ENCODE results near the gene APH1B.

The APH1B gene

DNA sequence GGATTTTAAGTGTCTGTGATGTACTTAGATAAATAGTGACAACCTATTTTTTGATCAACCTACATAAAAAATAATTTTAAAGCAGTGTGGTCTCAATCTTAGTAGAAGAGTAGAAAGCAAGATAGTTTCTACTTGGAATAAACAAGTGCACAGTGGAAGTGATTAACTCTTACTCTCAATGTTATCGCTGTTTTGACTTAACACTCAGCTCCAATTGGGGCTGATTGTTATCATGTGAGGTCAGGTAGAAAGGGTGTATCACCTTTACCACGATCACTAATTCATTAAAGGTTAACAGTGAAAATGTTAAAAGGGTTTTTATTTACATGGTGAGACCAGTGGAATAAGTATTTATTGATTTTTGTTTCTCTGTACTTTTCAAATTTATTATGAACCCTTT, 22.4 kb upstream of the APH1B start:
- no peak for DNase-seq

DNA sequence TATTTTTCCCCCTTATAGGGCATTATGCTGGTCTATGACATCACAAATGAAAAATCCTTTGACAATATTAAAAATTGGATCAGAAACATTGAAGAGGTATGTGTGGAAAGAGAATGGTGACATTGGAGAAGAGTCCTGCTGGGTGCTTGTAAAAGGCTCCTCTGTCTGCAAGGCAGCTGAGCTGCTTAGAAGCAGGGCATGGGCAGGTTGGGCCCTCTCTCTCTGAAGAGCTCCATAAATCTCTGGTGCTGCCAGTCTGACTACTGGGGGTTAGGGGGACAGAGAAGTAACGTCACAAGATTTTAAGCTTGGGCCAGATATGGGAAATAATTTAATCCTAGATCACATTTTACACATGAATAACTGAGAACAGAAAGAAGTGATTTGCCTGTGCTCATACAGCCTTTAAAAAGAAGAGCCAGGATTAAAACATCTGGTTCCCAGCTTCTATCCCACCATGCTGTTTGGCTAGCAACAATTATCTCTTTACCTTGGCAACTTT, 21.9 kb upstream of the APH1B start:
- no peak for DNase-seq

DNA sequence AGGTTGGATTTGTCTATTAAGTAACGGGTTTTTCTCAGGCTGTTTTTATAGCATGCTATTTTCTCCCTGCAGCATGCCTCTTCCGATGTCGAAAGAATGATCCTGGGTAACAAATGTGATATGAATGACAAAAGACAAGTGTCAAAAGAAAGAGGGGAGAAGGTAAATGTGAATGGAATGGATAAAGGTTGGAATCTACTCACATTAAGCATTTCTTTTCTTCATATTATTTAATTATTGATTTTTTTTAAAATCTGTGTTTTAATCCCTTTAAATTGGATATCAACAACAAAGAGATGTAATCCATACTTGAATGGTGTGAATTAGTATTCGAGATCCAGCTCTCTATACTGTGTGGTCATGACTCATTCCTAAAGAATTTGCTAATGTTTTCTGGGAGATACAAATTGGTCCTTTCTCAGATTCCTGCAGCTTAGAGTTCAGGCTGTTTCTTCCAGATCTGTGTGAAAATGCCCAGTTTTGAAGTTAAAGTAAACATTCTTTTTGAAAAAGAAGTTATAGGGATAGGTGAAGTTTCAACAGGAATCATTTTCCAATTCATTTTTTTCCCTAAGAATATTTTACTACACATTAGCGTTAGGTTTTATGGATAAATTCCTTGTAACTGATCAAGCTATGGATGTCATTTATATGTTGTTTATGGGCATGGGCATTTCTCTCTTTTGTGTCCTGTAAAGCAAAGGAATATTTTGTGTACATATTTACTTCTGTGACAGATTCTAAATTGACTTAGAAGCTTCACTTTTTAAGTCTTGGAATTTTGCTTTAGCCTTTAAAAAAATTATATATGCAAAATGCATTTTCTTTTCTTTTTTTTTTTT, 20.8 kb upstream of the APH1B start:
- no peak for DNase-seq

DNA sequence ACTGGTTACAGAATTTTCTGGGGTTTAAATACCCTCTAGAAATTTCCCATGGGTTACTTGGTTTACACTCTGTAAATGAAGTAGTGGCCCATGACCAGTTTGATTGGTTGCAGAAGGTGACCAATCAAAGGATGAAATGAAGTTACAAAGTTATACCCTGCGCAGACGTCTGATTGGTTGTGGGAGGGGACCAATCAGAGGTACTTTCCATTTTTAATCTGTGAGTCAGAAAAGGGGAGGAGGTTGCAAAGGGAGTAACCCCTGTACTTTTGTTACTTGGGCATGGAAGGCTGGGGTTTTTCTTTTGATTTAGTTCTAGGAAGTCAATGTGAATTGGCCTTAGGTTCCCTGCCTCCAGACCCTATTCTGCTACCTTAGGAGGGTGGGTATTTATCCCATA, 18.7 kb upstream of the APH1B start:
- no peak for DNase-seq

DNA sequence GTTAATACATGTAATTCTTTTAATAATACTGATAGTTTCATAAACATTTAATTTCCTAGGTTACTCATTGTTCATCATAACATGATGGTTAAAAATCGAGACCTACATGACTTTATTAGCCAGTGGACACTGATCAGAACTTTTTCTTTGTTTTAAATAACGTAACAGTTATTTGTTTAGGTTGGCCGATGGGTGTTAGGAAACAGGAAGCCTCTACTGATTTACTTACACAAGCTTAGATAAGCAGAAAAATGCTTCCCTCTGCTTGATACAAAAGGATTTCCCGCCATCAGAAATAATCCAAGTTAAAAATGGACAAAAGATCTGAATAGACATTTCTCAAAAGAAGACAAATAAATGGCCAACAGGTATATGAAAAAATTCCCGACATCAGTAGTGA, 16.6 kb upstream of the APH1B start:
- no peak for DNase-seq

DNA sequence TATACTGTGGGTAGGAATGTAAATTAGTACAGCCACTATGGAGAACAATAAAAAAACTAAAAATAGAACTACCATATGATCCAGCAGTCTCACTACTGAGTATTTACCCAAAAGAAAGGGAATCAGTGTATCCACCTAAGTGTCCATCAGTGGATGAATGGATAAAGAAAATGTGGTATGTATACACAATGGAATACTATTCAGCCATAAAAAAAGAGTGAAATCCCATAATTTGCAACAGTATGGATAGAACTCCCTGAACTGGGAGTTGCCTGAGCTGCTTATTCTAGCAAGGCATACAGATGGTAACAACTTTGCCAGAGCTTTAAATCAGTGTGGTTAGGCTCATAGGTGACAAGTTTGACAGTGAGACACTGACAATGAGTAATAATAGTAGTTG, 16.1 kb upstream of the APH1B start:
- no peak for DNase-seq

DNA sequence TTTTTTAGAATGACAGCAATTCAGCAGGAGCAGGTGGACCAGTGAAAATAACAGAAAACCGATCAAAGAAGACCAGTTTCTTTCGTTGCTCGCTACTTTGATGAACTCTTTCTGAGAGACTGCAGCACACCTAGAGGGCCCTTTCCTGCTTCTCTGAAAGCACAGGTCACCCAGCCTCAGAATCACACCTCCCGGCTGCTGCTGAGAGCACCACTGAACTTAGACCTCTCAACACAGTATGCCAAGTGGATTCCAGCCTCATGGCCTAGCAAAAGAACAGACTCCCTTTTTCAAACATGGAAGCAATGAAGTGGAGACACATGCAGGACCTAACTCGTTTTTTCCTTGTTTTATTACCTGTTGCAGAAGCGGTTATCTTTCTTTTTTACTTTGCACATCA, 13.9 kb upstream of the APH1B start:
- no peak for DNase-seq

DNA sequence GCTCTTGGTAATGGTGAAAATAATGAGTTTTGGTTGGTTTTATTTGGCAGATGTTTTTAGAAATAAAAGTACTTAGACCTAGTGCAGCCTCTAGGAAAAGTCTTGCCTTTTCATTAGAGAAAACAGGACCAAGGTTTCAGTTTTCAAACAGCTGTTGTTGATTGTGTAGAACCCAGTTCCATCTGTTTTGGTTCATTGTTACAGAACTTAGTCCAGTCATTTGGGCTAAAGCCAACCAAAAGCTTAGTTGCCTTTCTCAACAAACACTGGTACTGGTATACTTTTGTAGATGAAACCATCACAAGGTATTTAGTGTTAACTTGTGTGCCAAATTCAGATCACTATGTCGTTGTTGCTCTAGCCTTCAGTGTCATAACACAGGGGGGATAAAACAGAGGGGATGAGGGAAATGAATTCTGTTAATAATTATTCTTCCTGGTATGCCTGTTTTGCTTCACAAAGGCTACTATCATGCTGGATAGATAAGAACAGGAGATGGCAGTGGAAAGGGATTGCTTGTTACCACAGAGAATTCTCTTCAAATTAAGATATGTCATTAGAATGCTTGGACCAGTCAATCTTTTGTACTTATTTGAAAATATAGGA, 12.6 kb upstream of the APH1B start:
- DNase-seq = no peak

DNA sequence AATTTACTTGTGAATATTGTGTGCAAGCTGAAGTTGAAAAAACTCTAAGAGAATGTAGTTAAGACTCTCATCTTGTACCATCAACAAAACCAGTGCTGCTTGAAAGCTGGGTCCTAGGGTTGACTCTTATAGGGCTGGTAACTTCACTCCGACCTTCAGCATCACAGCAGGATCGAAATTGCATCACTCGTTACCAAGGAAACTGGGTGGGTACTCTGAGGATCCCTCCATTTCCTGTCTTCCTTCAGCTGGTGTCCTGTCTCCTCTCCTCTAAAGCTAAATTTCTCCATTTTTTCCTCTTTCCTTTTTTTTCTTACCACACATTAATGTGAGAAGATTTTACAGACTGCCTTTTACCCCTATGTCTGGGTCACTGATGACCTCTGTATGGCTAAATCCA, 3.0 kb upstream of the APH1B start:
- no peak for DNase-seq

DNA sequence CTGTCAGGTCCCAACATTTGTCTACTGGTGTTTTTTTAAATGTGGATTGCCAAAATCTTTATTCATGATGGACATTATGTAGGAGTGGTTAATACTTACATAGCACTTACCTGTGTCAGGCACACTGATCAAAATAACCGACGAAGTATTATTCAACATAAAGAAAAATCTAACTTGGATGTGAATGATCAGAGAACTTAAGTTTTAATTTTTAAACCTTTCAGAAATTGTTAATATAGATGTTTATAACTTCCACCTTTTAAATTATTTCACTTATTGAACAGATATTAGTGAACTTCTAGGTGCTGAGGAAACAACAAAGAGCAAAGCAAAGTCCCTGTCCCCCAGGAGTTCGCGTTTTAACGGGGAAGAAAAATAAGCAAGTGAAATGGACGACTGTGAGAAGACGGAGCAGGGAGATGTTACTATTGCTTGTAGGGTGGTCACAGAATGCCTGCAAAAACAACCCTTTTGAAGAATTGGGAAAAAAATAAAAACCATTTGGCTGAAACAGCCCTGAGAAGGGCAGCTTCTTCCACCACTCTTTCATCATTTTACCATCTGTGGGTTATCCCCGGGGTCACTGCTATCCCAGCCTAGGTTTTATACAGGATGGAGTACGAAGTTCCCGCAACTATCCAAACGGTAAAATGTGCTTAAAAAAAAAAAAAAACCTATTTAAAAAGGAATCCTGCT, 915 bp upstream of the APH1B start:
- no peak for DNase-seq

DNA sequence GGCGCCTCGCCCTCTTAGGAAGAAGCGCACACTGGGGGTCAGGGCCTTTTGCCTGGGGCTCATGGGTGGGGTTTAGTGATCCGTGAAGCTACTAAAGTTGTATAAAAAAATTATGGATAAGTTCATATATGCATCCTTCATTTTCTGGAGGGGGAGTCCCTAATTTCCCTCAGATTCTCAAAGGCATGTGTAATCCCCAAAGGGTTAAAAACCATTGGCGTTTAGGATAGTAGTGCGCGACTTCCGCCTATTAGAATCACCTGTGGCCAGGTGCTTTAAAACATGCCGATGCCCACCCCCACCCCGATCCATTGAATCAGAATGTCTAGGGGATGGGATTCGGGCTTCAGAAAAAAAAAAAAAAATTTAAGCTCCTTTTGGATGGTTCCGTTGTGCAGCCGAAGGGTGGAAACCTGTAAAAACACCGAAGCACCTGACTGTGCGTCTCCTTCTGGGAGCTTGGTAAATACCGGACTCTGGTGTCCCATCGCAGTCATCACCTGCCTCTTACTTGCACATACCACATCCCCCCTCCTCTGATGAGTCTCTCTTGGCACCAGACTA, 570 bp downstream of the APH1B start:
- DNase-seq = no peak

DNA sequence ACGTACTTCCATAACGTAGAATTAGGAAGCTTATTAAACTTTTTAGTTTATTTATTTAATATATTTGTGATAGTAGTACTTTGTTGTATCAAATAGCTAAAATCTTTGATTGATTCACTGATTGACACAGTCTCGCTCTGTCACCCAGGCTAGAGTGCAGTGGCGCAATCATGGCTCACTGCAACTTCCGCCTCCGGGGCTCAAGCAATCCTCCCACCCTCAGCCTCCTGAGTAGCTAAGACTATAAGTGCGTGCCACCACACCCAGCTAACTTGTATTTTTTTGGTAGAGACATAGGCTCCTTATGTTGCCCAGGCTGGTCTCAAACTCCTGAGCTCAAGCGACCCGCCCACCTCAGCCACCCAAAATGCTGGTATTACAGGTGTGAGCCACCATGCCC, 5.7 kb downstream of the APH1B start:
- DNase-seq = no peak

DNA sequence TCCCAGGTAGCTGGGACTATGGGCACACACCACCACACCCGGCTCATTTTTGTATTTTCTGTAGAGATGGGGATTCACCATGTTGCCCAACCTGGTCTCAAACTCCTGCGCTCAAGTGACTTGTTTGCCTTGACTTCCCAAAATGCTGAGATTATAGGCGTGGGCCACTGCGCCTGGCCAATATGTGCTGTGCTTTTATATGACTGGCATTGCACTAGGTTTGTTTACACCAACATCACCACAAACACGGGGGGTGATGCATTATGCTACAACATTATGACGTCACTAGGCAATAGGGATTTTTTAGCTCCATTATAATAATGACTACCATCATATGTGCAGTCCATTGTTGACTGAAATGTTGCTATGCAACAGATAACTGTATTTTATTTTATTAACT, 6.9 kb downstream of the APH1B start:
- no peak for DNase-seq

DNA sequence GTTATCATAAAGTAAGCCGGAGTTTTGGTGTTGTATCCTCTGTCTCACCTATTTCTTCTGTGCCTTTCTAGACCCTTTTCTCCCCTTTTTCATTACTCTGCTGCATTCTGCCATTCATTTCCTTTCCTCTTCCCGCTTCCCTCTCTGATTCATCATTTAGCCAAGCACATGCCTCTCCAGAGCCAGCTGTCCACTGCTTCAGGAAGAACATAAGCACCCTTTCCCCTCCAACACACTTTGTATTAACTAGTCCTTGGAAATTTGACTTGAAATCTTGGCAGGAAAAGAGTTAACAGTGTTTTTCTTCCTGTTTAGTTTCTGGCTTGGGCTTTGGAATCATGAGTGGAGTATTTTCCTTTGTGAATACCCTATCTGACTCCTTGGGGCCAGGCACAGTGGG, 9.7 kb downstream of the APH1B start:
- DNase-seq = no peak

DNA sequence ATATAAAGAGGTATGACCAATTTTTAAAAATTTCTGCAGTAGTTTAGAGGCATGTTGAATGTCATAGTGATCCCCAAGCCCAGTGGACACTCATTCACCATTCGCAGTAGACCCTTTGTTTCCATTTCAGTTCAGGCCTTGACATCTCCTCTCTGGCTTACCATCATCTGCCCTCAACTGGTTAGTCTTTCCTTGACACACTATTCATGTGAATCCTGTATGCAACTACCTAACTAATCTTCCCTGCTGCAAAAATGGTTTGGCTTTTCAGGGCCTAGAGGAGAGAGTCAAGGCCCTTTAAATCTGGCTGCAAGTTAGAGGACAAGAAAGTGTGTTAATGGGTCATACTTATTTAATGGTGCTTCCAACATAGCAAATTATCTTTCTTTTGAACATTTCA, 10.9 kb downstream of the APH1B start:
- DNase-seq = no peak

DNA sequence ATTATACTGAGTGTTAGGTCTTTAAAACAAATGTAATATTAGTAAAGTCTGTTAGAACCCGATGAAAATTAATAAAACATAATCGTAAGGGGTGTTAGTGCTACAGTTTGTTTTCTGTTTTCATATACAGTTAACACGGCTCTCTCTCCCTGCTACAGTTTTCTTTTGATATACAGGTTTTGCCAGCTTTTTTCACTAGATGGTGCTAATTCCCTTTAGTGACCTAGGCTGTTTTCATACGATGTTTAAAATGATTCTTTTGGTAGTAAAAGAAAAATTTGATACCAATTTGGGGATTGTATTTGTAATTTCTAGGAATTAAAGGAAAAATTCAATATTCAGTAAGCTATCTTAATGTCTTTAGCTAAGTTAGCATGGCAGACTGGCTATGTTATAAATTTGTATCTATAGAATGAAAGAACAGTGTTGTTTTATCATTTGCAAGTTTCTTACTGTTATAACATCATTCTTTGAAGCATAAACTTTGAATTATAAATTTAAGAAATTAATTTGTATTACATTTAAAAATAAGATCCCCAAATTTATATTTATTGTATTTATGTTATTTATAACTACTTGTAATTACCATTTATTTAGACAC, 11.5 kb downstream of the APH1B start:
- DNase-seq = no peak

DNA sequence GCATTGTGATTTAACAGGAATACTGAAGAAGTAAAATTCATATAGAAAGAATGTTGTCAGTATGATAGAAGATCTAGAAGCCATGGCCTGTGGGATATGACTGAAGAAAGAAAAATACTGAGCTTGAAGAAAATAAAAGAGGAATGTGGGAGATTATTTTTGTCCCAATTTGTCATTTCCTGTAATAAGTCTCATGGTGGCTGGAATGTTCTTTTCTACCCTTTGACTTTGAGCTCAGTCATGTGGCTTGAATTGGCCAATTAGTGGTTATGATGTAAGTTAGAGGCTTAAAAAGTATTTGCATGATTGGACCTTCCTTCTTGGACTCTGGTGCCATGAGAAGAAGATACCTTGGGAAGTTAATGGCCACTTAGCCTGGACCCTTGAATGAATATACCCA, 14.1 kb downstream of the APH1B start:
- no peak for DNase-seq

DNA sequence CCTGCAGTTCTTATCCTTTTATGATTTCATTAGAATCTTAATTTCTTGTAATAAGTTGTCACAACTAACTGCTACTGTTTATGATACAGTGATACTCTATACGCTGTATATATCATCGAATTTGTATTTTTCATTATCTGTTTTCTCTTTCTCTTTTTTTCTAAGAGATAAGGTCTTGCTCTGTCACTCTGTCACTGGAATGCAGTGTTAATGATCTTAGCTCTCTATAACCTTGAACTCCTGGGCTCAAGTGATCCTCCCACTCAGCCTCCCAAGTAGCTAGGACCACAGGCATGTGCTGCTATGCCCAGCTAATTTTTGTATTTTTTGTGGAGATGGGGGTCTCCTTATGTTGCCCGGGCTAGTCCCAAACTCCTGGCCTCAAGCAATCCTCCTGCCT, 14.8 kb downstream of the APH1B start:
- DNase-seq = no peak

DNA sequence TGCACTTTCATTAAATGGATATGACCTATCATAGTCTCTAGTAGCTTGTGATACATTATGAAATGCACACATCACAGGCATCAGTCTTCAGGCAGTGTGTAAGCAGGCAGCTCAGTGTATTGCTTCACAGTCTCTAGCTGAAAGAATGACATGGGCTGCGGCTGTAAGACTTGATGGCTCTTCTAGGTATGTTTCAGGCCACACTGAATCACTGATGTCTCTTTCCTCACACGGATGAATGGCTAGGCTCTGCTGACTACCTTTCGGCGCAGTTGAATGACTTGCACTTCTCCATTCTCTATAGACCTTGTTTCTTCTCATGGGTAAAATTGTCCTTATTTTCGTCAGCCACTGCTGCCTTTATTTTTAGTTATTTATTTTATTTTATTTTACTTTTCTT, 15.4 kb downstream of the APH1B start:
- DNase-seq = no peak

DNA sequence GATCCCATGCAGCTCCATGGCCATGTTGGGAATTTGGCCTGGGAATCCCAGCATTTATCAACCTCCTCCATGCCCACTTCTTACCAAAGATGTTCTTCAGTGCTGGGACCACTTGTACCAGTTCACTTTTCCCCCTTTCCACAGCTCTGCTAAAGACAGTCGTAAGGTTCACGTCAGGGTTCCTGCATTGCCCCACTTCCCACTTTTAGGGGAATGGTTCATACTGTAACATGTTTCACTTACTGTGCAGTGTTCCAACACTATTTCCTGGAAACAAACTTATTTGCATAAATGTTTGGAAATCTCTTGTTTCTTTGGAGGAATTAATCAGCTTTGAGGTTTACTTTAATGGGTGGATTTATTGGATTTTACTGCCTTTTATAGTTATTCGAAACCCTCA, 17.0 kb downstream of the APH1B start:
- no peak for DNase-seq

DNA sequence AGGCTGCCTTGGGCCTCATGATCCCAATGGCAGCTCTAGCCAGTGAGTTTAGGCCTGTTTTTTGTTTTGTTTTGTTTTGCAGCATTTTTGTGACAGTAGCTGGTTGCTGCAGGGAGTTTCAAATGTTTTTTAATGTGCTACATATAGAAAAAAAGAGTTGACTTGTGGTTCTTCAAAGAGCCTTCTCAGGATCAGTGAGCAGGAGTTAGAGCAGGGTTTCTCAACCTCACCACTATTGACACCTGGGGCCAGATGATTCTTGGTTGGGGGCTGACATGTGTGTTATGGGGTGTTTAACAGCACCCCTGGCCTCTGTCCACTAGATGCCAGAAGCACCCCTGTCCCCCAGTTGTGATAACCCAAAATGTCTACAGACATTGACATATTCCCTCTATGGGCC, 17.9 kb downstream of the APH1B start:
- DNase-seq = no peak

DNA sequence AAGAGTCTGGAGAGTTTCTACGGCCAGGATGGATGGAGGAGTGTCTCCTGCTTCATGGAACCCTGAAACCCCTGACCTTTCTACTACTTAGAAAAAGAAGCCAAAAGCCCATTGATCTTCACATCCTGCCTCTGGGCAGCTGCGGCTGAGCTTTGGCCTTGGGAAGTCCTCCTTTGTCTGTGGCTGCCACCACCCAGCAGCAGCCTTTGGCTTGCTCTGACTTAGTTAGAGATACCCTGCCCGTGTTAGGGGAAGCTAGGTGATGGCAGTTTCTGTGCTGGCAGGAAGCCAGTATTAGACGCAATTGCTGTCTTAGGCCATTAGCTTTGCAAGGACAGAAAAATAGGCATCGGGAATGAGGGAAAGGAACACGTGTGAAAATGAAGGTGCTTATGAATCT, 18.8 kb downstream of the APH1B start:
- no peak for DNase-seq

DNA sequence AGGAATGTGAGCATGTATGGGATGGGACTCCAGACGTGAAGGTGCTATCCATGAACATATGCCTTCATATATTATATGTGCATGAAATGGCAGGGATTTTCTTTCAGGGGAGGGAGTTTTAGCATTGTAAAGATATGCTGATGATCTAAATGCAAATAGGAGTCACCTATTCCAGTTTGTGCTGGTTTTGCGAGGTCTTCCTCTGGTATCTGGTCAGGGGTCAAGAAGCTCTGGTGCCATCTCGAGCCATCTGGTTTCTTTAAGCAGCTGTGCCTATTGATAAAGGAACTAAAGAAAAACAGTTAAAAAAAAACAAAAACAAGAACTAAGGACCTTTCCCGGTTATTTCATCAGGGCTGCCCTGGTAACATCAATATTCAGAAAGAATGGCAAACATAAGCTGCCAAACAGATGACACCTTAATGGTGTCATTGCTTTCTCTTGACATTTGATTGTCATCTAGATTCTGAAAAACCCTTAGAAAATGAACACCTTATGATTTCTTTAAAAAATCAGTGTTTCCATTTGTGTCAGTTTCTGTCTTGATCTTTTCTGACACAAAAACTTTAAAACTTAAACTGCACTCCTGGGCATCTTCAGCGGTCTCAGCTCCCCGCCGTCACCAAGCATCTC, 22.7 kb downstream of the APH1B start:
- no peak for DNase-seq
